Right cardiac atrium (tissue), 5 donors: ENCODE results near the gene HPCAL1. TPM values are rescaled to one million over a fixed set of nuclear protein-coding genes. Genes with fewer than 3 reads are reported as not detected.
A peak's percentile ranks its signal among the peaks of the same experiment; 100 is the strongest.

Experiments
- ATAC-seq, 2 donors: fragments of 200-7000 bp; cut with Tn5 transposase; one replicate each; pipeline versions ENCODE4 v1.8.0 to v1.9.1; 2020; ENCODE audit warnings: moderate library complexity in 2 of 2, mild to moderate bottlenecking in 1 of 2
- DNase-seq, 3 donors: peaks; one replicate each; pipeline ENCODE4 v3.0.0-alpha.2; 2020
- H3K27ac ChIP-seq: one replicate; pipeline ENCODE4 v1.5.1; 2013; ENCODE audit warnings: mild to moderate bottlenecking, low read length, control low read depth, moderate library complexity
- H3K27me3 ChIP-seq: one replicate; pipeline ENCODE4 v1.6.1; 2013; ENCODE audit not compliant: control insufficient read depth, insufficient read depth
- H3K4me1 ChIP-seq: one replicate; pipeline ENCODE4 v1.6.1; 2013; ENCODE audit warnings: low read length; ENCODE audit not compliant: control insufficient read depth, insufficient read depth
- H3K4me3 ChIP-seq: one replicate; pipeline ENCODE4 v1.5.1; 2013; ENCODE audit warnings: low read length, control low read depth
- H3K9me3 ChIP-seq: one replicate; pipeline ENCODE4 v1.6.1; 2013; ENCODE audit warnings: low read length; ENCODE audit not compliant: control insufficient read depth
- WGBS: extraction: QIAGEN DNeasy Blood & Tissue Kit; methylation state at CpG from one replicate; pipeline ENCODE4 v1.1.7; 2013; 5-methylcytosine and 5-hydroxymethylcytosine counted together
- intact Hi-C, 4 donors: fragments of 100-400 bp; cut with DNase I; formaldehyde crosslinking; loops; one replicate each; pipeline versions ENCODE4 v1.11.0 to v1.14.0; 2022 to 2023
- polyA plus RNA-seq: library from polyadenylated mRNA; stranded (reverse); fragments of 200-250 nt; gene quantifications from one replicate; pipeline ENCODE4 v1.2.3, GENCODE V29; 2013
- total RNA-seq, 4 donors: library from RNA; stranded (reverse); fragmentation: NEBNext Ultra II Directional; extraction: Animal tissue kit (Norgen Biotek cat#: 25700); gene quantifications; one replicate each; pipeline ENCODE4 v1.2.1, GENCODE V29; 2021
- donor health status: healthy with polysubstance abuse.
- donor health status: DM: no; HTN: yes; CAD: no.
- donor health status: DM: no; HTN: no; CAD: no.
- donor health status: DM: no; HTN: yes; CAD: no; lungs with severe emphysema.
- donor health status: DM: yes; HTN: yes; CAD: no.

HPCAL1 gene
- total and polyA plus RNA-seq, 5 donors, result 18.5 to 32.2 (median 25.1) TPM

DNA sequence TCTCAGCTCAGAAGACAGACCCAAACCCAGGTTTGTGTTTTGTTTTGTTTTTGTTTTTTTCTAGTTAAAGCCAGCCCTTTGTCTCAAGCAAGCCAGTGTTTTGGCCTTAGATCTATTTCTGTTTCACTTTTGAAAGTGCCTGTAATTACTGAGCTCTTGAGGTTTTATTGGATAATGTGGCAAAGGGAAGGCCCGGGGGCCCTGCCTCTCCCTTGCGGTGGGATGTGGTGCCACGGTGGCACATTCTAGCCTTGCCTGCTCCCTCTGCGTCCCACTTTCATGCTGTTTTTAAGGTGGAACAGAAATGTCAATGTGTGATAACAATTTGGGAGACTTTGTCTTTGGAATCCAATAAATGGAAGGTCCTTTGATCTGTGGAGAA, 2.5 kb downstream of the HPCAL1 start:
- H3K27me3 ChIP-seq, result no peaks in the 10 kb centered on the region
- H3K4me3 ChIP-seq, result peak overlapping the region; percentile 76
- no peaks in the 10 kb centered on the region for H3K9me3 ChIP-seq
- DNase-seq (no peak), ATAC-seq (no peak)
- intact Hi-C loops, result loop anchor here in 2 of 4 donors (5.0 to 10.0 kb wide), 3 partner anchors 100 to 160 kb away; no protein-coding TSS in a partner anchor
- H3K27ac ChIP-seq, result no peak overlapping the region
- peaks cover 11% of the 10 kb centered on the region for H3K4me1 ChIP-seq
- 55% methylated on average over 4 of the region's 4 CpGs for WGBS

DNA sequence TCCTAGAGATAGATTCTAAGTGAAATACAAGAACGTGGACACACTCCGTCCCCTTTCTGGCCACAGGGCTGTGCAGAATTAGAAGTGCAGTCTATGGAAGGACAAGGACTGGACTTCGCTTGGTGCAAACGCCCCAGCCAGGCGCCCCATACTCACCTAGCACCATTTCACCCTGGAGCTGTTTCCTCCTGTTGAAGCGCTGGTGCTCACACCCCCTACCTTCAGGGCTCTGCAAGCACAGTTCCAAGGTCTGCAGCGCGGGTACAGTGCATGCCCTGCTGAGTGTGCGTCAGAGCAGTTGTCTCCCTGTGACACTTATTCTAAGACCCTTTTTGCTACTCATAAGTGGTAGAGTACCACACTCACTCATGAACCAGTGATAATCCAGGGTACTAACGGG, 3.0 kb downstream of the HPCAL1 start:
- Histone ChIP-seq H3K27ac (no peak overlapping the region), H3K27me3 (no peaks in the 10 kb centered on the region), H3K4me3 (no peak overlapping the region), H3K4me1 (peaks cover 11% of the 10 kb centered on the region), H3K9me3 (no peaks in the 10 kb centered on the region)
- DNase-seq, result no peak
- intact Hi-C loops, result loop anchor here in 2 of 4 donors (5.0 to 10.0 kb wide), 3 partner anchors 99 to 161 kb away; no protein-coding TSS in a partner anchor
- WGBS, result 89% methylated on average over 10 of the region's 10 CpGs
- ATAC-seq, result no peak

DNA sequence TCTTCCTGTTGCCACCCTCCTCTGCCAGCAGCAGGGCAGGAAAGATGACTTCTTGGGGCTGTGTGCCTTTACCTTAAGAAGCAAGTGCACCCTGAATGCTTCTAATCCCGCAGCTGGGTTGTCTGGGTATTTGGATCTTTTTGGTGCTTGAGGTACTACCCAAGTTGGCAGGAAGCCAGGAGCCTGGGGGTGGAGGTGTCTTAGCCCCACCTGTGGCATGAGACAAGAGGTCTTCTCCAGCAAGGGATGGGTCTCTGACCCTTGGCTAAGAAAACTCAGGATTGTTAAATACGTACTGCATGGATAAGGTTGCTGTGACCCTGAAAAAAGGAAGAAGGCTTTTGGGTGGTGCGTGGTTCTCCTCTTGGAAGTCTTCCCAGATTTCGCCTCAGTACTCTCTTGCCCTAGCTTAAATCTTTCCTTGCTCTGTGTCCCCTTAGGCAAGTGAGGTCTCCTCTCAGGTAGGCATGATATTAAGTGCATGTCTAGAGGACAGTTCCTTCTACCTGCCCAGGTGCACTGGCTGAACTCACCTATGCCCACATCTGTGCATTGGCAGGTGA, 4.3 kb downstream of the HPCAL1 start:
- Histone ChIP-seq H3K27me3 (no peaks in the 10 kb centered on the region), H3K4me1 (peaks cover 10% of the 10 kb centered on the region), H3K9me3 (no peaks in the 10 kb centered on the region), H3K4me3 (no peak overlapping the region), H3K27ac (no peak overlapping the region)
- no peak for DNase-seq
- no peak for ATAC-seq
- intact Hi-C loops, result loop anchor here in 2 of 4 donors (5.0 to 10.0 kb wide), 3 partner anchors 98 to 162 kb away; no protein-coding TSS in a partner anchor
- 72% methylated on average over 4 of the region's 4 CpGs for WGBS

DNA sequence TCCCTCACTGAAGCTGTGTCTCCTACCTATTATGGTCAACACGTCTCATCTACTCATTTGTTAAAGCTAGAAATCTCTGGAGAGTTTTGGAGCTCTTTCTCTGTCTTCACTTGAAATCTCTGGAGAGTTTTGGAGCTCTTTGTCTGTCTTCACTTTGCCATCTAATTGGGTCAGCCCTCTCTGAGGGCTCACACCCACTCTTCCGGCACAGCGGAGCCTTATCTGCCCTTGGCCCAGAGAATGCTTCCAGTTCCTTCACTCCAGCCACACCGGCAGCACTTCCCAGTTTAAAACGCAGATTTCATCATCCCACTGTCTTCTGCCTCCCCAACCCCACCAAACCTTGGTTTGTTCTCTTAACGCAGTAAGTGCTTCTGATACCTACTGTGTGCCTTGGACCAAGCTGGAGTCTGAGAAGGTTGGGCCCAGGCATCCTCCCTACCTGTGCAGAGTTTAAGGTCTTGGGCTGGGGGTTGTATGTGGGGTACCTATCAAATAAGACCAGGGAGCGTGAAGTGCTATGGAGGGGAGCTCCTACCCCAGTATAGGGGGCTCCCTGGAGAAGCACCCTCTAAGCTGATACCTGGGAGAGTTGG, 5.0 kb downstream of the HPCAL1 start:
- H3K4me3 ChIP-seq, result no peak overlapping the region
- ATAC-seq (no peak), DNase-seq (peak in 1 of 3 donors; percentile 52)
- peaks cover 8% of the 10 kb centered on the region for H3K4me1 ChIP-seq
- no peaks in the 10 kb centered on the region for H3K9me3 ChIP-seq
- no peak overlapping the region for H3K27ac ChIP-seq
- WGBS, result 35% methylated on average over 7 of the region's 7 CpGs
- no peaks in the 10 kb centered on the region for H3K27me3 ChIP-seq
- intact Hi-C loops, result loop anchor here in 2 of 4 donors (5.0 to 10.0 kb wide), 3 partner anchors 97 to 163 kb away; no protein-coding TSS in a partner anchor

DNA sequence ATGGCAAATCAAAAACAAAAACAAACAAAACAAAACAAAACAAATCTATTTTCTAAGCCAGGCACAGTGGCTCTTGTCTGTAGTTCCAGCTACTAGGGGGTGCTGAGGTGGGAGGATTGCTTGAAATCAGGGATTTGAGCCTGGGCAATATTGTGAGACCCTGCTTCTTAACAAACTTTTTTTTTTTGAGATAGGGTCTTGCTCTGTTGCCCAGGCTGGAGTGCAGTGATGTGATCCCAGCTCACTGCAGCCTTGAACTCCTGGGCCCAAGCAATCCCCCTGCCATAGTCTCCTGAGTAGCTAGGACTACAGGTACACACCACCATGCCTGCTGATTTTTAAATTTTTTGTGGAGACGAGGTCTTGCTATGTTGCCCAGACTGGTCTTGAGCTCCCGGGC, 6.2 kb downstream of the HPCAL1 start:
- no peaks in the 10 kb centered on the region for H3K9me3 ChIP-seq
- intact Hi-C loops, result loop anchor here in 2 of 4 donors (5.0 to 10.0 kb wide), 3 partner anchors 96 to 164 kb away; no protein-coding TSS in a partner anchor
- WGBS, result 94% methylated on average over 2 of the region's 2 CpGs
- no peaks in the 10 kb centered on the region for H3K27me3 ChIP-seq
- DNase-seq (no peak), ATAC-seq (no peak)
- peaks cover 8% of the 10 kb centered on the region for H3K4me1 ChIP-seq
- no peak overlapping the region for H3K4me3 ChIP-seq
- H3K27ac ChIP-seq, result no peak overlapping the region

- Histone ChIP-seq H3K4me3 (no peak overlapping the region), H3K27ac (no peak overlapping the region), H3K27me3 (no peaks in the 10 kb centered on the region), H3K4me1 (peaks cover 8% of the 10 kb centered on the region), H3K9me3 (no peaks in the 10 kb centered on the region)
- ATAC-seq, result no peak
- intact Hi-C loops, result loop anchor here in 2 of 4 donors (5.0 to 10.0 kb wide), 3 partner anchors 96 to 164 kb away; no protein-coding TSS in a partner anchor
- 56% methylated on average over 3 of the region's 3 CpGs for WGBS
- DNase-seq, result no peak
These were observed 6.6 kb downstream of the HPCAL1 start for GRCh38 chr2:10309286-10309685.

GRCh38 chr2:10310309-10310888, 7.7 kb downstream of the HPCAL1 start:
- no peak overlapping the region for H3K4me3 ChIP-seq
- DNase-seq (no peak), ATAC-seq (no peak)
- H3K27me3 ChIP-seq, result no peaks in the 10 kb centered on the region
- no peak overlapping the region for H3K27ac ChIP-seq
- 89% methylated on average over 14 of the region's 14 CpGs for whole genome bisulfite sequencing
- no peaks in the 10 kb centered on the region for H3K9me3 ChIP-seq
- intact Hi-C loops, result no loop called here
- H3K4me1 ChIP-seq, result peaks cover 8% of the 10 kb centered on the region

GRCh38 chr2:10311736-10312135, 9.0 kb downstream of the HPCAL1 start:
- no peaks in the 10 kb centered on the region for H3K9me3 ChIP-seq
- DNase-seq (no peak), ATAC-seq (no peak)
- H3K27ac ChIP-seq, result no peak overlapping the region
- H3K4me3 ChIP-seq, result no peak overlapping the region
- H3K4me1 ChIP-seq, result peaks cover 8% of the 10 kb centered on the region
- WGBS, result 73% methylated on average over 4 of the region's 4 CpGs
- intact Hi-C loops, result no loop called here
- no peaks in the 10 kb centered on the region for H3K27me3 ChIP-seq

DNA sequence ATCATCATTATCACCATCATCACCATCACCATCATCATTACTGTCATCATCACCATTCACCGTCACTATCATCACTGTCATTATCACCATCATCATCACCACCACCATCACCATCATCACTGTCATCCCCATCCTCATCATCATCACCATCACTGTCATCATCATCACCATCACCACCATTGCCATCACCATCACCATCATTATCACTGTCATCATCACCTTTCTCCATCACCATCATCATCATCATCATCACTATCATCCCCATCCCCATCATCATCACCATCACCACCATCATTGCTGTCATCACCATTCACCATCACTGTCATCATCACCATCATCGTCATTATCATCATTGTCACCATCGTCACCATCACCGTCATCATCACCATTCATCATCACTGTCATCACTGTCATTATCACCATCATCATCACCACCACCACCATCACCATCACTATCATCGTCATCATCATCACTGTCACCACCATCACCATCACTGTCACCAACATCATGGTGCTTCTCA, 9.8 kb downstream of the HPCAL1 start:
- H3K4me1 ChIP-seq, result peaks cover 8% of the 10 kb centered on the region
- intact Hi-C loops, result no loop called here
- DNase-seq, result no peak
- 89% methylated on average over 5 of the region's 5 CpGs for WGBS
- no peak for ATAC-seq
- no peak overlapping the region for H3K27ac ChIP-seq
- no peaks in the 10 kb centered on the region for H3K27me3 ChIP-seq
- H3K4me3 ChIP-seq, result no peak overlapping the region
- H3K9me3 ChIP-seq, result no peaks in the 10 kb centered on the region

- intact Hi-C loops, result no loop called here
- DNase-seq, result no peak
- no peaks in the 10 kb centered on the region for H3K4me1 ChIP-seq
- WGBS, result 56% methylated on average over 6 of the region's 6 CpGs
- H3K9me3 ChIP-seq, result no peaks in the 10 kb centered on the region
- no peaks in the 10 kb centered on the region for H3K27me3 ChIP-seq
- H3K27ac ChIP-seq, result no peak overlapping the region
- peak in 1 of 2 donors; percentile 48 for ATAC-seq
- no peak overlapping the region for H3K4me3 ChIP-seq
These were observed 13.6 kb downstream of the HPCAL1 start for GRCh38 chr2:10316336-10316735.

- H3K27me3 ChIP-seq, result no peaks in the 10 kb centered on the region
- no peak for DNase-seq
- ATAC-seq, result no peak
- H3K4me1 ChIP-seq, result no peaks in the 10 kb centered on the region
- no peak overlapping the region for H3K4me3 ChIP-seq
- WGBS, result 86% methylated on average over 7 of the region's 7 CpGs
- H3K9me3 ChIP-seq, result no peaks in the 10 kb centered on the region
- intact Hi-C loops, result no loop called here
- no peak overlapping the region for H3K27ac ChIP-seq
These were observed 14.2 kb downstream of the HPCAL1 start for GRCh38 chr2:10316860-10317259.
